ENCODE results near the gene IL25. TPM values are rescaled to one million over a fixed set of nuclear protein-coding genes. Genes with fewer than 3 reads are reported as not detected.
"Not testable (repeated sequence)": the region's sequence is repeated elsewhere in the genome, so short reads cannot be mapped to it uniquely, and the experiment has no call there.

Gene IL25
- not detected in 2 replicates for total RNA-seq

- peaks cover 16% of the 10 kb centered on the region for H3K27me3 Mint-ChIP-seq
- H3K9me3 Mint-ChIP-seq, result no peaks in the 10 kb centered on the region
- no peaks in the 10 kb centered on the region for H3K4me1 Mint-ChIP-seq
- no peak within 1 kb of the TSS for H3K27ac Mint-ChIP-seq
- no peaks in the 10 kb centered on the region for H3K36me3 Mint-ChIP-seq (ENCODE audit: low read depth)
- DNase-seq, result no peak
- intact Hi-C loops (cut with micrococcal nuclease), result no loop called here
- no peak within 1 kb of the TSS for H3K4me3 Mint-ChIP-seq
These were observed at the start of gene IL25 for GRCh38 chr14:23372509-23372908. Gene IL25 (plus strand): TSS chr14:23372809.

- intact Hi-C loops (cut with micrococcal nuclease), result no loop called here
- Mint-ChIP-seq H3K27ac (no peak overlapping the region), H3K36me3 (ENCODE audit: low read depth) (peaks cover 48% of the 10 kb centered on the region), H3K27me3 (no peaks in the 10 kb centered on the region), H3K4me1 (peaks cover 26% of the 10 kb centered on the region), H3K4me3 (no peak overlapping the region), H3K9me3 (peaks cover 8% of the 10 kb centered on the region)
- no peak for DNase-seq
These were observed 48.7 kb upstream of the IL25 start for GRCh38 chr14:23323838-23324454.

GRCh38 chr14:23324455-23324846, 48.2 kb upstream of the IL25 start:
- Mint-ChIP-seq H3K27ac (no peak overlapping the region), H3K9me3 (peaks cover 8% of the 10 kb centered on the region), H3K4me1 (peaks cover 26% of the 10 kb centered on the region), H3K27me3 (no peaks in the 10 kb centered on the region), H3K4me3 (no peak overlapping the region), H3K36me3 (ENCODE audit: low read depth) (peaks cover 48% of the 10 kb centered on the region)
- DNase-seq, result no peak
- intact Hi-C loops (cut with micrococcal nuclease), result no loop called here

GRCh38 chr14:23324993-23325392, 47.6 kb upstream of the IL25 start:
- Mint-ChIP-seq H3K9me3 (peaks cover 3% of the 10 kb centered on the region), H3K4me1 (peaks cover 21% of the 10 kb centered on the region), H3K27ac (no peak overlapping the region), H3K4me3 (no peak overlapping the region), H3K27me3 (no peaks in the 10 kb centered on the region), H3K36me3 (ENCODE audit: low read depth) (peaks cover 48% of the 10 kb centered on the region)
- DNase-seq, result no peak
- intact Hi-C loops (cut with micrococcal nuclease), result no loop called here

- H3K27ac Mint-ChIP-seq; intact Hi-C loops (cut with micrococcal nuclease); H3K4me3 Mint-ChIP-seq; H3K9me3 Mint-ChIP-seq; H3K27me3 Mint-ChIP-seq; DNase-seq: not testable (repeated sequence)
- Mint-ChIP-seq H3K36me3 (ENCODE audit: low read depth) (peaks cover 46% of the 10 kb centered on the region), H3K4me1 (peaks cover 13% of the 10 kb centered on the region)
These were observed 46.9 kb upstream of the IL25 start for GRCh38 chr14:23325746-23326145.

- DNase-seq, result no peak
- H3K27me3 Mint-ChIP-seq, result peaks cover 4% of the 10 kb centered on the region
- peaks cover 43% of the 10 kb centered on the region for H3K36me3 Mint-ChIP-seq (ENCODE audit: low read depth)
- no peaks in the 10 kb centered on the region for H3K9me3 Mint-ChIP-seq
- intact Hi-C loops (cut with micrococcal nuclease), result no loop called here
- H3K4me1 Mint-ChIP-seq, result peaks cover 13% of the 10 kb centered on the region
- H3K27ac Mint-ChIP-seq, result no peak overlapping the region
- H3K4me3 Mint-ChIP-seq, result no peak overlapping the region
These were observed 45.9 kb upstream of the IL25 start for GRCh38 chr14:23326491-23327332.

GRCh38 chr14:23327947-23328744, 44.5 kb upstream of the IL25 start:
- H3K27ac Mint-ChIP-seq, result no peak overlapping the region
- peaks cover 5% of the 10 kb centered on the region for H3K4me1 Mint-ChIP-seq
- intact Hi-C loops (cut with micrococcal nuclease), result loop anchor here (1.0 to 2.0 kb wide), 4 partner anchors 25 to 235 kb away; partner anchors contain the start of gene SLC22A17
- peaks cover 30% of the 10 kb centered on the region for H3K36me3 Mint-ChIP-seq (ENCODE audit: low read depth)
- peaks cover 4% of the 10 kb centered on the region for H3K27me3 Mint-ChIP-seq
- DNase-seq, result peak; percentile 88
- no peak overlapping the region for H3K4me3 Mint-ChIP-seq
- no peaks in the 10 kb centered on the region for H3K9me3 Mint-ChIP-seq

GRCh38 chr14:23335623-23336022, 37.0 kb upstream of the IL25 start:
- Mint-ChIP-seq H3K27ac (no peak overlapping the region), H3K36me3 (ENCODE audit: low read depth) (no peaks in the 10 kb centered on the region)

GRCh38 chr14:23339506-23340268, 32.9 kb upstream of the IL25 start:
- intact Hi-C loops (cut with micrococcal nuclease), result no loop called here
- Mint-ChIP-seq H3K27me3 (peaks cover 29% of the 10 kb centered on the region), H3K4me1 (no peaks in the 10 kb centered on the region)

More at GRCh38 chr14:23335623-23336022, 37.0 kb upstream of the IL25 start:
- intact Hi-C loops (cut with micrococcal nuclease), result no loop called here
- no peak overlapping the region for H3K4me3 Mint-ChIP-seq
- H3K27me3 Mint-ChIP-seq, result peaks cover 25% of the 10 kb centered on the region
- DNase-seq, result no peak
- no peaks in the 10 kb centered on the region for H3K4me1 Mint-ChIP-seq
- peaks cover 3% of the 10 kb centered on the region for H3K9me3 Mint-ChIP-seq

GRCh38 chr14:23344481-23344880, 28.1 kb upstream of the IL25 start:
- no peaks in the 10 kb centered on the region for H3K36me3 Mint-ChIP-seq (ENCODE audit: low read depth)
- H3K9me3 Mint-ChIP-seq, result peaks cover 3% of the 10 kb centered on the region
- no peaks in the 10 kb centered on the region for H3K4me1 Mint-ChIP-seq
- peaks cover 12% of the 10 kb centered on the region for H3K27me3 Mint-ChIP-seq
- intact Hi-C loops (cut with micrococcal nuclease), result no loop called here
- no peak overlapping the region for H3K27ac Mint-ChIP-seq
- no peak for DNase-seq
- H3K4me3 Mint-ChIP-seq, result no peak overlapping the region

More at GRCh38 chr14:23339506-23340268, 32.9 kb upstream of the IL25 start:
- no peak overlapping the region for H3K4me3 Mint-ChIP-seq
- H3K9me3 Mint-ChIP-seq, result peaks cover 3% of the 10 kb centered on the region
- no peaks in the 10 kb centered on the region for H3K36me3 Mint-ChIP-seq (ENCODE audit: low read depth)
- no peak overlapping the region for H3K27ac Mint-ChIP-seq
- DNase-seq, result no peak

GRCh38 chr14:23345987-23346692, 26.5 kb upstream of the IL25 start:
- H3K4me1 Mint-ChIP-seq, result peaks cover 2% of the 10 kb centered on the region
- DNase-seq, result no peak
- H3K27ac Mint-ChIP-seq, result no peak overlapping the region
- H3K4me3 Mint-ChIP-seq, result no peak overlapping the region
- intact Hi-C loops (cut with micrococcal nuclease), result no loop called here
- no peaks in the 10 kb centered on the region for H3K36me3 Mint-ChIP-seq (ENCODE audit: low read depth)
- H3K27me3 Mint-ChIP-seq, result peaks cover 22% of the 10 kb centered on the region
- H3K9me3 Mint-ChIP-seq, result no peaks in the 10 kb centered on the region

GRCh38 chr14:23346693-23347405, 25.8 kb upstream of the IL25 start:
- no peak overlapping the region for H3K27ac Mint-ChIP-seq
- no peaks in the 10 kb centered on the region for H3K36me3 Mint-ChIP-seq (ENCODE audit: low read depth)
- intact Hi-C loops (cut with micrococcal nuclease), result no loop called here

More at GRCh38 chr14:23346693-23347405, 25.8 kb upstream of the IL25 start:
- peaks cover 2% of the 10 kb centered on the region for H3K4me1 Mint-ChIP-seq
- peaks cover 25% of the 10 kb centered on the region for H3K27me3 Mint-ChIP-seq
- no peak for DNase-seq
- no peaks in the 10 kb centered on the region for H3K9me3 Mint-ChIP-seq
- H3K4me3 Mint-ChIP-seq, result no peak overlapping the region
